Epithelial cell of esophagus (primary cell): ENCODE measurements around the gene MAPKAPK2.

Experiments used
- DNase-seq: peaks from one replicate; pipeline ENCODE4 v3.0.0; 2010; ENCODE audit warnings: low read depth
- H3K4me3 ChIP-seq: 2 replicates; pipeline ENCODE4 v1.5.1; 2011; ENCODE audit warnings: mild to moderate bottlenecking, low read length, control low read depth
- CTCF ChIP-seq: IDR thresholded peaks from 2 replicates; pipeline ENCODE4 v1.5.1; 2011; ENCODE audit warnings: low read depth, mild to moderate bottlenecking, low read length, control low read depth, inconsistent platforms; ENCODE audit not compliant: insufficient read depth; ENCODE audit errors: missing control alignments

Gene MAPKAPK2

GRCh38 chr1:206666954-206667665 is 17.6 kb upstream of the MAPKAPK2 start:
- H3K4me3 ChIP-seq, result no peak overlapping the region
- no peak for DNase-seq
- no peak for TF ChIP-seq CTCF

GRCh38 chr1:206668351-206668750 is 16.4 kb upstream of the MAPKAPK2 start:
- DNase-seq, result no peak
- no peak for TF ChIP-seq CTCF

GRCh38 chr1:206668874-206669410 is 15.8 kb upstream of the MAPKAPK2 start:
- no peak for TF ChIP-seq CTCF
- no peak overlapping the region for H3K4me3 ChIP-seq
- DNase-seq, result no peak

More at GRCh38 chr1:206668351-206668750, 16.4 kb upstream of the MAPKAPK2 start:
- H3K4me3 ChIP-seq, result no peak overlapping the region

- no peak for TF ChIP-seq CTCF
- no peak overlapping the region for H3K4me3 ChIP-seq
Observed at GRCh38 chr1:206672011-206672688, 12.6 kb upstream of the MAPKAPK2 start.

GRCh38 chr1:206672844-206673758 is 11.6 kb upstream of the MAPKAPK2 start:
- no peak overlapping the region for H3K4me3 ChIP-seq
- no peak for TF ChIP-seq CTCF
- DNase-seq, result no peak

More at GRCh38 chr1:206672011-206672688, 12.6 kb upstream of the MAPKAPK2 start:
- peak; percentile 21 for DNase-seq

GRCh38 chr1:206674236-206674635 is 10.5 kb upstream of the MAPKAPK2 start:
- no peak for TF ChIP-seq CTCF
- H3K4me3 ChIP-seq, result no peak overlapping the region
- no peak for DNase-seq
